Muscle layer of colon (tissue), 2 donors: ENCODE results near the gene UTRN.
A peak's percentile ranks its signal among the peaks of the same experiment; 100 is the strongest.

ENCODE experiments used
- H3K27ac ChIP-seq: one replicate; pipeline ENCODE4 v1.7.0; 2013; ENCODE audit warnings: low read depth, mild to moderate bottlenecking, low read length, moderate library complexity
- H3K27me3 ChIP-seq, 2 donors: one replicate each; pipeline ENCODE4 v1.7.0; 2013; ENCODE audit warnings: low read length in 2 of 2, mild to moderate bottlenecking in 2 of 2; ENCODE audit not compliant: insufficient read depth in 2 of 2, control insufficient read depth in 1 of 2
- H3K36me3 ChIP-seq: one replicate; pipeline ENCODE4 v1.7.0; 2013; ENCODE audit warnings: mild to moderate bottlenecking, low read length; ENCODE audit not compliant: insufficient read depth
- H3K4me1 ChIP-seq: one replicate; pipeline ENCODE4 v1.7.0; 2013; ENCODE audit warnings: mild to moderate bottlenecking, low read length; ENCODE audit not compliant: insufficient read depth
- H3K4me3 ChIP-seq, 2 donors: one replicate each; pipeline ENCODE4 v1.7.0; 2013; ENCODE audit warnings: low read length in 2 of 2, low read depth in 1 of 2, mild to moderate bottlenecking in 1 of 2, moderate library complexity in 1 of 2
- H3K9ac ChIP-seq: one replicate; pipeline ENCODE4 v1.7.0; 2013; ENCODE audit warnings: low read length
- H3K9me3 ChIP-seq: one replicate; pipeline ENCODE4 v1.7.0; 2013; ENCODE audit warnings: mild to moderate bottlenecking, low read length
- donor health status: abdominal sarcoma.
- donor health status: Adenocarcinoma of cecum.

UTRN gene

DNA sequence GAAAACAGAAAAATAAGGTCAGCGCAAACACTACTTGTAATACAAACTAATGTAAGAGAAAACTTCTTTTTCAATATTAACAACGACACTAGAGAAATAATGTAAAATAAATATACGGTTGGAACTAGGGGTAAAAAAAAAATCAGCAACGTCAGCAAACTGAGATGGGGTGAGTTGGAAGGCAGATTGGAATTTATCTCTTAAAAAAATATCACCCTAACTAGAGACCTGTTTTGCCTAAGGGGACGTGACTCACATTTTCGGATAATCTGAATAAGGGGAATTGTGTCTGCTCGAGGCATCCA is 705 bp upstream of the UTRN start:
- no peaks in the 10 kb centered on the region for H3K36me3 ChIP-seq
- peaks cover 7% of the 10 kb centered on the region for H3K4me1 ChIP-seq
- H3K9me3 ChIP-seq = no peaks in the 10 kb centered on the region
- H3K27me3 ChIP-seq = no peaks in the 10 kb centered on the region
- peak overlapping the region; percentile 85 to 94 for H3K4me3 ChIP-seq
- peak overlapping the region; percentile 85 for H3K27ac ChIP-seq
- peak overlapping the region; percentile 8 for H3K9ac ChIP-seq

GRCh38 chr6:144285548-144285797 is 338 bp downstream of the UTRN start:
- Histone ChIP-seq H3K9me3 (no peaks in the 10 kb centered on the region), H3K27me3 (no peaks in the 10 kb centered on the region), H3K4me3 (peak overlapping the region; percentile 85 to 94), H3K27ac (peak overlapping the region; percentile 85), H3K36me3 (no peaks in the 10 kb centered on the region), H3K4me1 (peaks cover 7% of the 10 kb centered on the region), H3K9ac (peak overlapping the region; percentile 49)

DNA sequence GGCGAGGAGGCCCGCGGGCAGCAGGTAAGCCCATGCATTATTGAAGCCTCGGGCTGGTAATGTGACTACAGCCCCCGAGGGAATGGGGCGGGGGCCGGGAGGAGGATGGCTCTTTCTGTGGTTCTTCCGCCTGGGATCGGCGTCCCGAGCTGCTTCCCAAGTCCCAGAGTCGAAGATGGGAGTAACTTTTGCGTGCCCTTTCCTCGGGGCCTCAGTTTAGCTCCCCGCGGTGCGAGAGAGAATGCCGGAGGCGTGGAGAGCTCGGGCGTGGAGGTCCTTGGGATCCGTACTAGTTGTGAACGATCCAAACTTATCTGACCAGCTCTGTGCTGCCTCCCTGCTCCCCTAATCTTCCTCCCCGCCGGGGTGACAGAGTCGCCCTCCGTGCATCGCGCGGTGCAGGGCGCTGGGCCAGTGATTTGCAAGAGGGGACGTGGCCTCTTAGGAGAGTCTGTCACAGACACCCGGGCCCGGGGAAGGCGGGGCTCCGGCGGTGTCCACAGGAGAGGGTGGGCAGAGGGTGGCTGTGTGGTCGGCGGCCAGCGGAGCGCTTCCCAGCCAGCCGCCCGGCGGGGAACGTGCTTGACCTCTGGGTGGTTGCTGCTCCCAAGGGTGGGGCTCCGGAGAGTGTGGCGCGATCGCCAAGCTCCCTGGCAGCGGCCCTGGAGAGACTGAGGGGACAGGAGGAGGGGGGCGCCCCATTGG is 815 bp downstream of the UTRN start:
- no peaks in the 10 kb centered on the region for H3K9me3 ChIP-seq
- H3K4me1 ChIP-seq = peaks cover 7% of the 10 kb centered on the region
- H3K36me3 ChIP-seq = no peaks in the 10 kb centered on the region
- peak overlapping the region; percentile 85 for H3K27ac ChIP-seq
- H3K4me3 ChIP-seq = peak overlapping the region; percentile 85 to 94
- peak overlapping the region; percentile 49 for H3K9ac ChIP-seq
- H3K27me3 ChIP-seq = no peaks in the 10 kb centered on the region

GRCh38 chr6:144286503-144287393 is 1.6 kb downstream of the UTRN start:
- H3K36me3 ChIP-seq = no peaks in the 10 kb centered on the region
- H3K27me3 ChIP-seq = no peaks in the 10 kb centered on the region
- H3K4me1 ChIP-seq = peaks cover 7% of the 10 kb centered on the region
- peak overlapping the region; percentile 49 for H3K9ac ChIP-seq
- H3K27ac ChIP-seq = peak overlapping the region; percentile 85
- H3K4me3 ChIP-seq = peak overlapping the region; percentile 85 to 94
- H3K9me3 ChIP-seq = no peaks in the 10 kb centered on the region

- H3K27me3 ChIP-seq = no peaks in the 10 kb centered on the region
- H3K36me3 ChIP-seq = peaks cover 6% of the 10 kb centered on the region
- peaks cover 7% of the 10 kb centered on the region for H3K4me1 ChIP-seq
- H3K27ac ChIP-seq = no peak overlapping the region
- no peak overlapping the region for H3K4me3 ChIP-seq
- H3K9me3 ChIP-seq = no peaks in the 10 kb centered on the region
- H3K9ac ChIP-seq = no peak overlapping the region
Measured at GRCh38 chr6:144289006-144289405, 3.9 kb downstream of the UTRN start.

GRCh38 chr6:144292372-144292771 is 7.2 kb downstream of the UTRN start:
- no peak overlapping the region for H3K27ac ChIP-seq
- H3K9me3 ChIP-seq = no peaks in the 10 kb centered on the region
- H3K36me3 ChIP-seq = peaks cover 6% of the 10 kb centered on the region
- H3K9ac ChIP-seq = no peak overlapping the region
- no peak overlapping the region for H3K4me3 ChIP-seq
- peaks cover 14% of the 10 kb centered on the region for H3K4me1 ChIP-seq
- no peaks in the 10 kb centered on the region for H3K27me3 ChIP-seq

- Histone ChIP-seq H3K4me3 (no peak overlapping the region), H3K9ac (no peak overlapping the region), H3K9me3 (no peaks in the 10 kb centered on the region), H3K27me3 (no peaks in the 10 kb centered on the region), H3K27ac (no peak overlapping the region), H3K4me1 (peaks cover 7% of the 10 kb centered on the region), H3K36me3 (peaks cover 6% of the 10 kb centered on the region)
Measured at GRCh38 chr6:144294016-144294415, 8.9 kb downstream of the UTRN start.

- Histone ChIP-seq H3K9me3 (no peaks in the 10 kb centered on the region), H3K4me3 (no peak overlapping the region), H3K4me1 (peaks cover 7% of the 10 kb centered on the region), H3K9ac (no peak overlapping the region), H3K36me3 (peaks cover 6% of the 10 kb centered on the region), H3K27ac (no peak overlapping the region), H3K27me3 (no peaks in the 10 kb centered on the region)
Measured at GRCh38 chr6:144295211-144295610, 10.1 kb downstream of the UTRN start.

- Histone ChIP-seq H3K27ac (no peak overlapping the region), H3K4me3 (no peak overlapping the region), H3K9me3 (no peaks in the 10 kb centered on the region), H3K27me3 (no peaks in the 10 kb centered on the region), H3K4me1 (peaks cover 7% of the 10 kb centered on the region), H3K36me3 (peaks cover 6% of the 10 kb centered on the region), H3K9ac (no peak overlapping the region)
Measured at GRCh38 chr6:144295981-144296767, 11.0 kb downstream of the UTRN start.

- H3K27me3 ChIP-seq = no peaks in the 10 kb centered on the region
- H3K9me3 ChIP-seq = no peaks in the 10 kb centered on the region
- H3K36me3 ChIP-seq = peaks cover 5% of the 10 kb centered on the region
- peaks cover 7% of the 10 kb centered on the region for H3K4me1 ChIP-seq
- no peak overlapping the region for H3K27ac ChIP-seq
- H3K9ac ChIP-seq = no peak overlapping the region
- H3K4me3 ChIP-seq = no peak overlapping the region
Measured at GRCh38 chr6:144296973-144297372, 11.8 kb downstream of the UTRN start.

- H3K4me3 ChIP-seq = no peak overlapping the region
- peaks cover 7% of the 10 kb centered on the region for H3K4me1 ChIP-seq
- H3K9me3 ChIP-seq = no peaks in the 10 kb centered on the region
- no peaks in the 10 kb centered on the region for H3K27me3 ChIP-seq
- H3K36me3 ChIP-seq = no peaks in the 10 kb centered on the region
- no peak overlapping the region for H3K27ac ChIP-seq
- no peak overlapping the region for H3K9ac ChIP-seq
Measured at GRCh38 chr6:144297511-144298100, 12.5 kb downstream of the UTRN start.
